Stimulated activated CD8-positive, alpha-beta memory T cell treated with anti-CD3 and anti-CD28 coated beads, Interleukin-4, amount 100 ng/mL, for 1 hour (primary cell): Measurements from ENCODE around the gene LILRB4.
"Not testable (repeated sequence)": the region's sequence is repeated elsewhere in the genome, so short reads cannot be mapped to it uniquely, and the experiment has no call there.

Experiments
- DNase-seq, 2 donors: peaks; one replicate each; pipeline ENCODE4 v3.0.0-alpha.2; 2020; ENCODE audit warnings: low read depth in 2 of 2, low spot score in 1 of 2

LILRB4 gene

GRCh38 chr19:54648129-54648528 lies 14.7 kb upstream of the LILRB4 start:
- no peak for DNase-seq

- DNase-seq, result no peak
Observed at GRCh38 chr19:54650108-54650655, 12.6 kb upstream of the LILRB4 start.

- DNase-seq, result no peak
Observed at GRCh38 chr19:54653181-54653809, 9.5 kb upstream of the LILRB4 start.

GRCh38 chr19:54654447-54655321 lies 8.1 kb upstream of the LILRB4 start:
- no peak for DNase-seq

GRCh38 chr19:54659300-54659699 lies 3.5 kb upstream of the LILRB4 start:
- DNase-seq, result no peak

- DNase-seq, result no peak
Observed at GRCh38 chr19:54660306-54660705, 2.5 kb upstream of the LILRB4 start.

GRCh38 chr19:54660964-54661363 lies 1.8 kb upstream of the LILRB4 start:
- no peak for DNase-seq

- no peak for DNase-seq
Observed at GRCh38 chr19:54661846-54662481, 821 bp upstream of the LILRB4 start.

GRCh38 chr19:54665530-54665929 lies 2.7 kb downstream of the LILRB4 start:
- DNase-seq, result no peak

GRCh38 chr19:54667217-54667616 lies 4.4 kb downstream of the LILRB4 start:
- no peak for DNase-seq

- no peak for DNase-seq
Observed at GRCh38 chr19:54668353-54668752, 5.6 kb downstream of the LILRB4 start.

GRCh38 chr19:54670576-54671357 lies 8.0 kb downstream of the LILRB4 start:
- no peak for DNase-seq

GRCh38 chr19:54673222-54673621 lies 10.4 kb downstream of the LILRB4 start:
- DNase-seq, result no peak

GRCh38 chr19:54674021-54674617 lies 11.3 kb downstream of the LILRB4 start:
- DNase-seq, result no peak

GRCh38 chr19:54676210-54676834 lies 13.5 kb downstream of the LILRB4 start:
- DNase-seq, result not testable (repeated sequence)

GRCh38 chr19:54677217-54677616 lies 14.4 kb downstream of the LILRB4 start:
- no peak for DNase-seq

- not testable (repeated sequence) for DNase-seq
Observed at GRCh38 chr19:54681596-54681995, 18.8 kb downstream of the LILRB4 start.

- DNase-seq, result no peak
Observed at GRCh38 chr19:54682306-54682856, 19.6 kb downstream of the LILRB4 start.

GRCh38 chr19:54684527-54684926 lies 21.7 kb downstream of the LILRB4 start:
- DNase-seq, result no peak
